A549 treated with AZD2906 at 1 μM for 4 hours (cell line): ENCODE data around the gene MEMO1. TPM values are rescaled to one million over a fixed set of nuclear protein-coding genes. Genes with fewer than 3 reads are reported as not detected.

Source experiments
- total RNA-seq: library from RNA; stranded (reverse); fragments of 200-300 nt; extraction: Qiagen RNA extraction; gene quantifications from 5 replicates; pipeline ENCODE4 v1.2.3, GENCODE V29; 2022

MEMO1 gene
- total RNA-seq, result 73.1 to 88.6 TPM (median 74.5 TPM) in 5 replicates

DNA sequence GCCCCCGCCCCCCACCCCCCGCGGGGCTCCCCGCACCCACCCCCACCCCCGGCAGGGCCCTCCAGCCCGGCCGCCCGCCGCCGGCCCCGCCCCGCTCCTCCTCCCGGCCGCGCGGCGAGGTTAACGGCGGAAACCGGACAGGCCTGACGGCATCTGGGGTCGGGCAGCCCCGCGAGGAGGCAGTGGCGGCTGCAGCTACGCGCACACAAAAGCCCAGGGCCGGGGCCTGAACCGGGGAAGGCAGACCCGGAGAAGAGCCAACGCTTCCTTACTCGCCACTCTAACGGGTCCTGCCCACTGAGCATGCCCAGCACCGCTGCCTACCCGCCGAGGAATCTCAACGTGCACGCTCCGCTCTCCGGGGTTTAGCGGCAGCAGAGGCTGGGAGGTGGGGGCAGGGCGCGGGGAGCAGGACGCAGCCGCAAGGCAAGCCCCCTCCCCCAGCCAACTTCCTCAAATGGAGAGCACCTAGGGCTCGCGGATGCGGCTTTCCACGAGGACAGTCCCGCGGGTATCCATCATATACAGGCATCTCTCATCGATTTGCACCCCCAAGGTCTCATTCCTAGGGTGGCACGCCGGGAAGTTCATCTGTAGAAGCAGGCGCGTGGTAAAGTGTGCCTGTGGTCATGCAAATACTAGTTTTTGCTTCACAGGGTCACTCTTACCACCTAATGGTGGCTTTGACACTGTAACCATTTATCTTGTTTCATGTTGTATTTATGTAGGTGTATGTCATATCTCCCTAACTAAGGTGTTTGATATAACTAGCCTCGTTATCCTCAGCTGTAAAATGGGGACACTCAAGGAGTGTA is at the start of gene MEMO1:
MEMO1 (minus strand) TSS at position 339 of the 815 bp plus-strand sequence. CDS start 761 bp downstream, outside the sequence.

DNA sequence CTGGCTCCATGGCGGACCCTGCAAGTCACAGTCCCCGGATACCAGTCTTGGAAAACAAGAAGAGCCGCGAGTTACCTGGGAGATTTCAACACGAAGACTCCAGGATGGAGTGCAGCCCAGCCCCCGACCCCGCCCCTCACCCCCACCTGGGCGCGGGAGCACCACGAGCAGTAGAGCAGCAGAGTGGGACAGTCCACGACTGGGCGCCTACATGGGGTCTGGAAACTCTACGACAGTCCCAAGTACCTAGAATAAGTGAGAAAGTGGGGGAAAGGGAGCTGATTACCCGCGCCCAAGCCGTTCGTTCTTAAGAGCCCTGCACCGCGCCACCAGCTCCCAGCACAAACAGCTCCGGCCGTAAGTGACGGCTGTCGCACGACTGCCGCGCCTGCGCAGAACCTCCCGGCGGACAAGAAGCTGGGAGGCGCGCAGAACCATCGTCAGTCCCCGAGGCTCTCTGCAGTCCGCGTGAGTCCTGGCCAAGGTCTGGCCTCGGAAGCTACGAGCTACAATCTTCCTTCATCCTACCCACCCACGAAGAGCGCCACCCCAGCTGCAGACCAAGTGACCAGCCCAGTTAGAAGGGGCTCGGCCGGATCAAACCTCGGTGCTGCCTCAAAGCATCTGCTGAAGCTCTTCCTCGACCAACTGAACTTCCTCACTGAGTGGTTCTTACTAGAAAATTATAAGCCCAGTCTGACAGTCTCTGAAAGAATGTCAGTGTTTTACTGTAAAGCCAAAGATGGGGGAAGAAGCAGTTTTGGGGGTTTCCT is 28.8 kb upstream of the MEMO1 start, which contains the start of gene DPY30:
DPY30 (minus strand) TSS at position 359 of the 773 bp plus-strand sequence; CDS start at position 10, 349 bp downstream.

Other genes with a start within 250 kb of the MEMO1 start
- gene DPY30, start 28.8 kb upstream of the MEMO1 start, total RNA-seq, result 101 to 115 TPM (median 108 TPM) in 5 replicates
- gene SPAST, start 52.5 kb upstream of the MEMO1 start, total RNA-seq, result 11.0 to 17.0 TPM (median 13.0 TPM) in 5 replicates
- gene SLC30A6, start 154.9 kb upstream of the MEMO1 start, total RNA-seq, result 12.5 to 16.9 TPM (median 14.6 TPM) in 5 replicates